Activated T-helper 1 cell treated with anti-CD3 and anti-CD28 coated beads, Interleukin-12 subunit alpha, Interleukin-12 subunit beta, Interleukin-2, Interleukin-4 antibody, amounts not matched to agents 30 ng/mL and 10 ng/mL and 1 ng/mL, durations not matched to agents 14 hours and 24 hours and 36 hours (primary cell): ENCODE results near the gene LTB4R2. TPM values are rescaled to one million over a fixed set of nuclear protein-coding genes. Genes with fewer than 3 reads are reported as not detected.

Experiments used
- DNase-seq: peaks from one replicate; pipeline ENCODE4 v3.0.0; 2021; ENCODE audit warnings: low spot score
- H3K27ac Mint-ChIP-seq: one replicate; pipeline ENCODE4 v1.8.0; 2021; ENCODE audit warnings: mild to moderate bottlenecking, mixed read lengths
- H3K27me3 Mint-ChIP-seq: one replicate; pipeline ENCODE4 v1.8.0; 2022; ENCODE audit warnings: mild to moderate bottlenecking, moderate library complexity, mixed read lengths; ENCODE audit not compliant: insufficient read depth
- H3K36me3 Mint-ChIP-seq: one replicate; pipeline ENCODE4 v1.8.0; 2021; ENCODE audit warnings: low read depth, mixed read lengths
- H3K4me1 Mint-ChIP-seq: one replicate; pipeline ENCODE4 v1.8.0; 2021; ENCODE audit warnings: low read depth, mixed read lengths
- H3K4me3 Mint-ChIP-seq: one replicate; pipeline ENCODE4 v1.8.0; 2021; ENCODE audit warnings: mild to moderate bottlenecking, moderate library complexity, mixed read lengths
- H3K9me3 Mint-ChIP-seq: one replicate; pipeline ENCODE4 v1.8.0; 2021; ENCODE audit warnings: mixed read lengths
- intact Hi-C: fragments of 100-400 bp; cut with micrococcal nuclease; formaldehyde crosslinking; loops from one replicate; pipeline ENCODE4 v1.15.1; 2024
- total RNA-seq: library from RNA; stranded (reverse); gene quantifications from 2 replicates; pipeline ENCODE4 v1.2.3, GENCODE V29; 2022

LTB4R2 gene
- total RNA-seq, 1 donor from 2014 or later = 8.9 TPM

DNA sequence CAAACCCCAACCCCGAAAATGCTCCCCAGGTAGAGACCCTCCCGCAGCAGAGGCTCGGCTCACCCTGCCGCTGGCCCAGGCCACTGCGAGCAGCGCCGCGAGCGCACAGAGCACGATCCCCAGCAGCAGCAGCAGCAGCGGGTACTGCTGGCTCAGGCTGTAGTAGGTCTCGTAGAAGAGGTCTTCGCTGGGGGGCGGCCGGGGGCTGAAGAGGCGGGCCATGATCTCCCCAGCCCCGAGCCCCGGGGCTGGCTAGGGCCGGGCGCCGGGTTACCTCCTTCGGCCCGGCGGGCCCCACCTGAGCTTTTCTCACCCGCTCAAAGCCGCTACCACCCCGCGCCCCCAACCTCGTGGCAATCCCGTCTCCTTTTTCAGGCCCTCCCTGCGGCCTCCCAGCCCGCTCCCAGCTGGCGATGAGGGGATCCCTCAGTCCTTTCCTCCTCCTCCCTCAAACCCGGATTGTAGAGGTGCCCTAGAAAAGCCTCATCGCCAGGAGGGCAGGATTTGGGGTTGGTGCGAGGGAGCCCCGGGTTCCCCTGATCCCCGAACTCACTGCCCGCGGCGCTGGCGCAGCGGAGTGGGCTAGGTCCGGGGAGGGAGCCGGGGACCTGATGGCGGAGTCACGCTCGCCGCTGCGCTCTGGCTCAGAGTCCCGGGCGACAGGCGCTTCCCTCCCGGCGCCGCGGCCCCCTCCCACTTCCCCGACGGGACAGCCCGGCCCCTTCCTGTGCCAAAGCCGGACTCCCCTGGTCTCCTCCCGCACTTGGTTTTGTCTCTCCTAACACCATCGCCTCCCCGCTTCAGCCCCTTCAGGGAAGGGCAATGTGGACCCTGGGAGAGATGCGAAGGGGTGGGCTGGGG lies 24.7 kb downstream of the LTB4R2 start, which contains the start of gene ADCY4:
ADCY4 (minus strand) TSS at position 641 of the 861 bp plus-strand sequence; CDS start at position 222, 419 bp downstream.
- intact Hi-C loops = loop anchor here (10.0 kb wide), 1 partner anchor 340 kb away; no protein-coding TSS in a partner anchor
- no peak within 1 kb of the TSS for H3K27ac Mint-ChIP-seq
- DNase-seq = no peak
- peaks cover 29% of the 10 kb centered on the region for H3K27me3 Mint-ChIP-seq
- no peaks in the 10 kb centered on the region for H3K9me3 Mint-ChIP-seq
- peak within 1 kb of the TSS; percentile 56 for H3K4me3 Mint-ChIP-seq
- peaks cover 49% of the 10 kb centered on the region for H3K4me1 Mint-ChIP-seq
- peaks cover 26% of the 10 kb centered on the region for H3K36me3 Mint-ChIP-seq

DNA sequence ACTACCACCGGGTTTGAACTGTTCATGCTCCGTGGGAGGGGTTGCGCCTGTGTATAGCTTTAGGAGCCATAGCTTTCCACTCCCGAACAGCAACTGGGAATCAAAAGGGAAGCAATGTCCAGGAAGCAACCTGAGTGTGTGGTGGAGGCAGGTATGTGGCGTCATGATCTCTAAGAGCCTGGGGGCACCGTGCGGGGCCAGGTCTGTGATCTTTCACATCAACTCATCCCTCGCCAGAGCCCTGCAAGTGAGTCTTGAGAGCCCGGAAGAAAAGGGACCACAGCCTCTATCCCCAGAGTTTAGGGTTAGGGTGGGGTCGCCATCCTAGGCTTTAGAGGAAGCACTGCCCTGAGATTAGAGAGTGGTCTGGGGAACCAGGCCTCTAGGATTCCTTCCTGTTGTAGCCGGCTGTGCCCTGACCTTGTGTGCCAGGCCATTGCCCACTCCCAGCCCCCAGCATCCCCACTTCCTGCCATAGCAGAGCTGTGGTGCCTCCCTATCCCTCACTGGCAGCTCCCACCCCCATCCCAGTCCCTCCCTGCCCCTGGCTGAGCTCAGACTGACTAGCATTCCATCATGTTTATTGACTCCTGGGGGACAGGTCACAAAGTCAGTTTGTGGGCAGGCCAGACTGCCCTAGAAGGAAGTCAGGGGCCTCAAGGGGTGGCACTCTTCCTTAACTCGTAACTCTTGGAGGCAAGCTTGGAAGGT lies 25.7 kb downstream of the LTB4R2 start:
- H3K27me3 Mint-ChIP-seq = peaks cover 23% of the 10 kb centered on the region
- DNase-seq = no peak
- no peaks in the 10 kb centered on the region for H3K9me3 Mint-ChIP-seq
- intact Hi-C loops = loop anchor here (10.0 kb wide), 1 partner anchor 339 kb away; no protein-coding TSS in a partner anchor
- peak overlapping the region; percentile 55 for H3K4me3 Mint-ChIP-seq
- peaks cover 46% of the 10 kb centered on the region for H3K4me1 Mint-ChIP-seq
- H3K27ac Mint-ChIP-seq = no peak overlapping the region
- peaks cover 26% of the 10 kb centered on the region for H3K36me3 Mint-ChIP-seq

DNA sequence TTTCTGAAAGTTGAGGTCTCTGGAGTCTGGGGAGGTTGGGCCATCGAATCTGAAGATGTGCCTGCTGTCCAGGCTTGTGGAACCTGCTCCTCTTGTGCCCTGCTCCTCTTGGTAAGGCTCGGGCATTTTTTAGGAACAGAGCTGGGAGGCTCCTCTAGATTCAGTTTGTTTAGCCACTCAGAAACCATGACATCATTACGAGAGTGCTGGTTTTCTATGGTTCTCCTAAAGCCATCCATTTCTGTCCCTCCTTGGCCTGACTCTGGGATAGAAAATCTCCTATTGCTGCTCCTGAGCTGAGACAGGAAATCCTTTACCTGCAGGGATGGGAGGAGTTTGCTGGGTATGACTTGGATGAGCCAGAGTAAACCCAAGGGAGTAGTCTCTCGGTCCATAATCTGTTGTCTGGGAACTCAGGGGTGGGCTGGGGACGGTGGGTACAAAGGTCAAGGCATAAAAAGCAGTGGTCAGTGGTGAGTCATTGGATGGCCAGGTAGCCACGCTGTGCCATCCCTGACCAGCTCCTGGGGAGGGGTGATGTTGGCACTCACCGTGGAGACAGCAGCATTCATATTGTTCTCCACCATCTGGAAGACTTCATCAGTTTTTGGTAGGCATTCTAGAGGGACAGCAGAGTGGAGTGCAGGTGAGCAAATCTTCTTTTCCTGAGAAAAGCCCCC lies 27.3 kb downstream of the LTB4R2 start:
- Mint-ChIP-seq H3K27ac (no peak overlapping the region), H3K9me3 (no peaks in the 10 kb centered on the region), H3K4me3 (peak overlapping the region; percentile 91), H3K36me3 (peaks cover 26% of the 10 kb centered on the region), H3K27me3 (peaks cover 21% of the 10 kb centered on the region), H3K4me1 (peaks cover 37% of the 10 kb centered on the region)
- intact Hi-C loops = loop anchor here (10.0 kb wide), 1 partner anchor 338 kb away; no protein-coding TSS in a partner anchor
- DNase-seq = no peak

DNA sequence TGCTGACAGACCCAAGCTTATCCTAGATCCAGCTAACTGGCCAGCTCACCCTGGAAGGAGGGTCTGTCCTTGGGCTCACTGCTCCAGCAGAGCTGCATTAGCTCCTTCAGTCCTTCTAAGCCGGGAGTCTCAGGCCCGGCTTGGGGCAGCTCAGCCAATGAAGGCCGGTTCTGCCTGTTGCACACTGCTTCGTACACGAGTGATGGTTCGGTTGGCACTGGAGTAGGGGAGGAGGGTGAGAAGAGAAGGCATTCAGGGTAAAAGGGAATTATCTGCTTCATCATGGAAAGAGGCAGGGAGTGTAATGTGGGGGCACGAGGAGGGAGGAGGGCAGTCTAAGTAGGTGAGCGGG lies 27.9 kb downstream of the LTB4R2 start:
- no peak for DNase-seq
- peaks cover 28% of the 10 kb centered on the region for H3K36me3 Mint-ChIP-seq
- intact Hi-C loops = loop anchor here (10.0 kb wide), 1 partner anchor 337 kb away; no protein-coding TSS in a partner anchor
- peaks cover 32% of the 10 kb centered on the region for H3K4me1 Mint-ChIP-seq
- H3K9me3 Mint-ChIP-seq = no peaks in the 10 kb centered on the region
- H3K4me3 Mint-ChIP-seq = peak overlapping the region; percentile 91
- H3K27me3 Mint-ChIP-seq = peaks cover 22% of the 10 kb centered on the region
- no peak overlapping the region for H3K27ac Mint-ChIP-seq

DNA sequence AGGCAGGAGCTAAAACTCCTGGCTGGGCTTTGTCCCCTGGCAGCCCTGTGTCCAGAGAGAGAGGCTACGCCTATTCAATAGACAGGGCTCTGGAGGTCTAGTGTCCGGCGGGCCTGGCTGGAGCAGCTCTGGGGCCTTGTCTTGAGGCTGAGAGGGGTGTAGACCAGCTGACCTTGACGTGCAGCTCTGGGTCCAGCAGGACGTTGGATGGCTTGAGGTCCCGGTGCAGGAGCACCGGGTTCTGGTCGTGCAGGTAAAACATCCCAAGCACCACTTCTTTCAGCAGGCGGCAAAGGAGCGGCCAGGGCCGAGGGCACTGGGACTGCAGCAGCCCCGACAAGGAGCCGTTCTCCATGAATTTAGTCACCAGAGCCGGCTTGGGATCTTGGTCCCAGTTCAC lies 28.9 kb downstream of the LTB4R2 start:
- H3K27me3 Mint-ChIP-seq = peaks cover 19% of the 10 kb centered on the region
- no peak overlapping the region for H3K27ac Mint-ChIP-seq
- DNase-seq = no peak
- H3K36me3 Mint-ChIP-seq = peaks cover 28% of the 10 kb centered on the region
- peak overlapping the region; percentile 91 for H3K4me3 Mint-ChIP-seq
- intact Hi-C loops = loop anchor here (10.0 kb wide), 1 partner anchor 336 kb away; no protein-coding TSS in a partner anchor
- peaks cover 30% of the 10 kb centered on the region for H3K4me1 Mint-ChIP-seq
- H3K9me3 Mint-ChIP-seq = no peaks in the 10 kb centered on the region

DNA sequence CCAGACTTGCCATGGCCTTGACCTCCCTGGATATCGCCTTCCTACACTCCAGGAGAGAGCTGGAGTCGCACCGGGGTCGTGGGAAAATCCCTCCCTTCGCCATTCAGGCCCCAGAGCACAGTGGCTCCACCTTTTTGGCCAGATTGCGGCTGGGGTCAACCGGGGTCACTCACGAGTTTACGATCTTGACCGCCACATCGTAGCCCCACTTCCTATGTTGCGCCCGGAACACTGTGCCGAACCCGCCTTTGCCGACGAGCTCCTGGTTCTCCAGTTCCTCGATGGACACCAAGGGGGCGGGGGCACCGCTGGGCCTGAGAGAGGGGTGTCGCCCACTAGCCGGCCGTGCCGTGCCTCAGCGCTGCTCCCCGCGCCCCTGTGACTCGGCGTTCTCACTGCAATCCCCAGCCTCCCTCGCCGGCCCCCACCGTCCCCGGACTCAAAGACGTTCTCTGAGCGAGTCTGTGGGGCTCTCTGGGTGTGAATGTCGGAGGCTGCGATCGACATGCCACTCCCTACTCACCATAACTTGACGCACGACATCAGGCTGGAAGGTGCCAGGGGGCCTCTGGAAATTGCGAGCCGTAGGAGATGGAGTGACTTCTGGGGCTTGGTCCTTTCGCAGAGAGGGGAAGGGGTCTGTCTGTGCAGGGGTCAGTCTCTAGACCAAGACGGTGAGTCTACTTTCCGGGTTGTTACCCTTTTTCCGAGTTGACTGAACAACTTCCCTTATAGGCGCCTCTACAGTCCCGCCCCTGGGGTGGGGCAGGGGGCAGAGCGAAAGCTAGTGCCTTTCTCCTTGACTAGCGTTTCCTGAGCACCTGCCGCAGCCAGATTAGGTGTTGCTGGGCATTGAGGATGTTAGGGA lies 29.6 kb downstream of the LTB4R2 start, which contains the start of gene RIPK3:
RIPK3 (minus strand) TSS at position 708 of the 868 bp plus-strand sequence; CDS start at position 543, 165 bp downstream.
- H3K27ac Mint-ChIP-seq = peak within 1 kb of the TSS; percentile 77
- H3K36me3 Mint-ChIP-seq = peaks cover 28% of the 10 kb centered on the region
- intact Hi-C loops = loop anchor here (10.0 kb wide), 1 partner anchor 335 kb away; no protein-coding TSS in a partner anchor
- H3K27me3 Mint-ChIP-seq = peaks cover 16% of the 10 kb centered on the region
- no peaks in the 10 kb centered on the region for H3K9me3 Mint-ChIP-seq
- DNase-seq = peak; percentile 67
- H3K4me1 Mint-ChIP-seq = peaks cover 30% of the 10 kb centered on the region
- peak within 1 kb of the TSS; percentile 91 for H3K4me3 Mint-ChIP-seq

DNA sequence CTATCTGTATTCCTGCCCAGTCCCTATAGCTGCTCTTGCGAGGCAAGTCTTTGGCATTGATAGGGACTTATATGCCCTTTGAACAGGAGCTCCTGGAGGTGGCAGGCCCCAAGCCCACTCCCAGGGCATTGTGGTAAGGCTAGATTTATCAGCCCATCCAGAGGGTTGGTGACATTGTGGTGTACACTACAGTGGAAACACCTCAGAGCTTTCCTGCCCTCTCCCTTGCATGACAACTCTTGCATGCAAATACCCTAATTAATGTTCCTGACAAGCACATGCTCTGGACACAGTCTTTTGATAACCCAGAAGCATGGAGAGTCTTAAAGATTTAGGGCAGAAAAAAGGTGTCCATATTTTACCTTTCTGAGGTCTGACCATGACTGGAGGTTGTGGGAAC lies 30.7 kb downstream of the LTB4R2 start:
- Mint-ChIP-seq H3K36me3 (peaks cover 23% of the 10 kb centered on the region), H3K4me3 (peak overlapping the region; percentile 91), H3K9me3 (no peaks in the 10 kb centered on the region), H3K4me1 (peaks cover 22% of the 10 kb centered on the region), H3K27ac (no peak overlapping the region), H3K27me3 (peaks cover 13% of the 10 kb centered on the region)
- no peak for DNase-seq
- intact Hi-C loops = no loop called here

DNA sequence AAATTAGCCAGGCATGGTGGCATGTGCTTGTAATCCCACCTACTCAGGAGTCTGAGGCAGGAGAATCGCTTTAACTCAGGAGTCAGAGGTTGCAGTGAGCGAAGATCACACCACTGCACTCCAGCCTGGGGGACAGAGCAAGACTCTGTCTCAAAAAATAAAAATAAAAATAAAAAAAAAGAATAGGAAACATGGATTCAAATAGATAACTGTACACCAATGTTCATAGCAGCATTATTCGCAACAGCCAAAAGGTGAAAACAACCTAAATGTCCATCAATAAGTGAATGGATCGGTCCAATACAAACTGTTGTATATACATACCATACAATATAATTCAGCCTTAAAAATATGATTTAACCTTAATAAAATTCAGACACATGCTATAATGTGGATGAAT lies 32.9 kb downstream of the LTB4R2 start:
- intact Hi-C loops = no loop called here
- H3K27me3 Mint-ChIP-seq = peaks cover 14% of the 10 kb centered on the region
- DNase-seq = no peak

DNA sequence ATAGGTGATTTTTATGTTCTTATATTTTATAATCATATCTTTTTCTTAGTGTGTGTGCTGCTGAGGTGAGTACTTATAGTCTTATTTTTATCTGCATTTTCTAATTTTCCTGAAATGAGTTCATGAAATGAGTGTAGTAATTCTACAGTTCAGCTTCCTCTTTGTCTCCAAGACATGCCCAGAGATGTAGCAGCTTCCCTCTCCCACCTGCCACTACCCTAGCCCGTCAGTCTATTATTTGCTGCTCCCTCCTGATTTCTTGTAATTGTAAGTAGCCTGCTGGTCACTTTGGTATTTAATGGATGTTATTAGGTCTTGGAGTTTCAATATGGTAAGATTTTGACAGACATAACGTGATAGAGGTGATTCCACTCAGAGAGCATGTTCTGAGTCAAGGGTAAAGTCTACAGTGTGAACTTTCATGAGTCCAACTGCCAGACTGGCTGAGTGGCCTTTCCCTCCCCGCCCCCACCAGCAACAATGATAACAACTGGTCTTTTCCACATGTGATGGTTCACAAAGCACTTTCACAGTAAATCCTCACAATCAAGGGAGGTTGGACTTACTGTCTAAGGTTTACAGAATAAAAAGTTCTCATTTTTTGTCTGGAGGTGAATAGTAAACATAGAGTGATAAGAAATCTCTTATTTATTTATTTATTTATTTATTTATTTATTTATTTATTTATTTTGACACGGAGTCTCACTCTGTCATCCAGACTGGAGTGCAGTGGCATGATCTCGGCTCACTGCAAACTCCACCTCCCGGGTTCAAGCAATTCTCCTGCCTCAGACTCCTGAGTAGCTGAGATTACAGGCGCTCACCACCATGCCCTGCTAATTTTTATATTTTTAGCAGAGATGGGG lies 34.1 kb downstream of the LTB4R2 start:
- Mint-ChIP-seq H3K27me3 (peaks cover 19% of the 10 kb centered on the region), H3K4me3 (no peak overlapping the region), H3K27ac (no peak overlapping the region), H3K9me3 (no peaks in the 10 kb centered on the region), H3K4me1 (peaks cover 9% of the 10 kb centered on the region), H3K36me3 (peaks cover 1% of the 10 kb centered on the region)
- no peak for DNase-seq
- intact Hi-C loops = no loop called here

More for the DNA sequence above, 32.9 kb downstream of the LTB4R2 start:
- no peak overlapping the region for H3K4me3 Mint-ChIP-seq
- no peak overlapping the region for H3K27ac Mint-ChIP-seq
- peaks cover 6% of the 10 kb centered on the region for H3K36me3 Mint-ChIP-seq
- H3K9me3 Mint-ChIP-seq = no peaks in the 10 kb centered on the region
- H3K4me1 Mint-ChIP-seq = peaks cover 15% of the 10 kb centered on the region

DNA sequence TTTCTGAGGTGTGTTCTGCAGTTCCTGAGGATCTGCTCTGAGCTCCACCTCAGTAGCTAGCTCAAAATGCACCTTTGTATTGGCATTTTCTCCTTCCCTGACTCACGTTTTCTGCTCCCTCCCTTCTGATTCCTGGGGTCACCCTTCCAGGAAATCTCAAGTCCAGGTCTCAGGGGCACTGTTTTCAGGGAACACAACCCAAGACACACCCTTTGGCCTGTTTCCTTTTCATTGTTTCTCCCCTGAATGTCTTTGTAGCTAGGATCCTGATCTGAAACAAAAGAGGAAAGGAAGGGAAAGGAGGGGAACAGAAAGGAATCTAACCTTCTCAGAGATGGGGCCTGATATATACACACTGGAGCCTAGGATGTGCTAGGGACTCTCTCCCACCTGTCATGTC lies 37.2 kb downstream of the LTB4R2 start:
- Mint-ChIP-seq H3K36me3 (peaks cover 3% of the 10 kb centered on the region), H3K4me1 (no peaks in the 10 kb centered on the region), H3K27me3 (peaks cover 48% of the 10 kb centered on the region), H3K9me3 (no peaks in the 10 kb centered on the region), H3K4me3 (no peak overlapping the region), H3K27ac (no peak overlapping the region)
- intact Hi-C loops = no loop called here
- DNase-seq = no peak

DNA sequence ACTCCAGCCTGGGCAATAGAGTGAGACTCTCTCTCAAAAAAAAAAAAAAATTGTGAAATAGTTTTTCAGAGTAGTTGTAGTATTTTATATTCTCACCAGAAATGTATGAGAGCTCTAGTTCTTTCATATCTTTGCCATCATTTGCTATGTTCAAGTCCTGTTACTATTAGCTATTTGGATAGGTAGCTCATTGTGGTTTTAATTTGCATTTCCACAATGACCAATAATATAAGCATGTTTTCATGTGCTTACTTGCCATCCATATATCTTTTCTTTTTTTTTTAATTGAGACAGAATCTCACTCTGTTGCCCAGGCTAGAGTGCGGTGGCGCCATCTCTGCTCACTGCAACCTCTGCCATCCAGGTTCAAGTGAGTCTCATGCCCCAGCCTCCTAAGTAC lies 38.2 kb downstream of the LTB4R2 start:
- H3K4me1 Mint-ChIP-seq = no peaks in the 10 kb centered on the region
- peaks cover 2% of the 10 kb centered on the region for H3K36me3 Mint-ChIP-seq
- intact Hi-C loops = no loop called here
- peaks cover 45% of the 10 kb centered on the region for H3K27me3 Mint-ChIP-seq
- no peak for DNase-seq
- no peak overlapping the region for H3K27ac Mint-ChIP-seq
- H3K9me3 Mint-ChIP-seq = no peaks in the 10 kb centered on the region
- no peak overlapping the region for H3K4me3 Mint-ChIP-seq
